ENCODE measurements around the gene TNIK. TPM values are rescaled to one million over a fixed set of nuclear protein-coding genes. Genes with fewer than 3 reads are reported as not detected.

TNIK gene
- total and polyA plus RNA-seq, 12 donors: 9.3 to 51.9 (median 35.1) TPM

DNA sequence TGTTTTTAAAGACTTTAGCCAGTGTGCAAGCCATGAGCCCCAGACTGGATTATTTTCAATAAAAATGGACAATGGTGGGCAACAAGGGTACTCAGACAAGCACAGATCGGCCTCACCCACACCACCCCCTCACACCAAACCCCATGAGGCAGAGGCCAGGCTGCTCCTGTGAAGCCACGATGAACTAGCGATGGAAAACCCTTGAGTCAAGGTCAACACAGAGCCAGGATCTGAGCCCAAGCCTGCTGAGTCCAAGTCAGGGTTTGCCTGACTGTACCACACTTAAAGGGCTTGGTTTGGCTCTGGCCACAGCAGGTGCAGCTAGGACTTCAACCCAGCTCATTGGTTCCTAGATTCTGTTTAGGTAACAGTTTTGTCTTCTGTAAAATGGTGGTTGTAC, 302.2 kb downstream of the TNIK start:
- Histone ChIP-seq H3K27me3 (no peaks in the 10 kb centered on the region), H3K4me3 (no peak overlapping the region), H3K4me1 (peaks cover 0 to 20% (median 0%) of the 10 kb centered on the region in 9 donors), H3K27ac (no peak overlapping the region), H3K36me3 (peaks cover 0 to 52% (median 7%) of the 10 kb centered on the region in 9 donors), H3K9me3 (peaks cover 0 to 9% (median 5%) of the 10 kb centered on the region in 11 donors)
- intact Hi-C loops (cut with DNase I): loop anchor here in 2 of 10 donors (5.0 to 10.0 kb wide), 2 partner anchors 407 to 409 kb away; no protein-coding TSS in a partner anchor
- TF ChIP-seq CTCF (IDR thresholded peaks at IDR 0.05): no peak
- no peak for DNase-seq
- peak in 5 of 8 donors; percentile 5 to 65 (median 53) for ATAC-seq
- WGBS, 2 donors: 63 to 64% methylated on average over 3 of the region's 3 CpGs

DNA sequence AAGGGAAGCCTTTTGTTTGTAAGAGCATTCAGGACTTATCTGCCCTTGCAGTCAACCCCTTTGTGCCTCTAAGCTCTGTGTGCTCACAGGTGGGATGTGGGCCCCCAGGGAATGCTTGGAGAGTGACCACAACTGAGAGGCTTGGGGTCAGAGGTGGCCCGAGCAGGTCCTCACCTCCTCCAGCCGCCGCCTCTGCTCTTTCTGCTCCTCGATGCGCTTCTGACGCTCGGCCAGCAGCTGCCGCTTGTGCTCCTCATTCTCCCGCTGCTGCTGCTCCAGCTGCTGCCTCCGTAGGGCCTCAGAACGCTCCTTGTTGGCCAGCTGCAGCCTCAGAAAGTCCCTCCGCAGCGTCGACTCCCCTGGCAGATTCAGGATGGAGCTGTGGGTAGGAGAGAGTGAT, 302.9 kb downstream of the TNIK start:
- peak in 1 of 2 donors; percentile 30 for DNase-seq
- no peaks in the 10 kb centered on the region for H3K27me3 ChIP-seq
- intact Hi-C loops (cut with DNase I): loop anchor here in 2 of 10 donors (5.0 to 10.0 kb wide), 2 partner anchors 408 to 410 kb away; no protein-coding TSS in a partner anchor
- TF ChIP-seq CTCF (IDR thresholded peaks at IDR 0.05): peak in 4 of 9 donors; percentile 13 to 34 (median 28)
- peaks cover 0 to 20% (median 0%) of the 10 kb centered on the region in 9 donors for H3K4me1 ChIP-seq
- H3K36me3 ChIP-seq: peaks cover 0 to 45% (median 3%) of the 10 kb centered on the region in 9 donors
- no peak overlapping the region for H3K4me3 ChIP-seq
- H3K9me3 ChIP-seq: peaks cover 0 to 2% (median 0%) of the 10 kb centered on the region in 11 donors
- no peak overlapping the region for H3K27ac ChIP-seq
- ATAC-seq: peak in 5 of 8 donors; percentile 31 to 67 (median 38)
- 72 to 76% methylated on average over 14 of the region's 14 CpGs for WGBS, 2 donors

GRCh38 chr3:171156401-171157010, 303.7 kb downstream of the TNIK start:
- intact Hi-C loops (cut with DNase I): loop anchor here in 2 of 10 donors (5.0 to 10.0 kb wide), 2 partner anchors 408 to 411 kb away; no protein-coding TSS in a partner anchor
- ATAC-seq (peak in 4 of 8 donors; percentile 40 to 65 (median 54)), DNase-seq (no peak)
- no peak overlapping the region for H3K27ac ChIP-seq
- peaks cover 0 to 42% (median 3%) of the 10 kb centered on the region in 9 donors for H3K36me3 ChIP-seq
- no peaks in the 10 kb centered on the region for H3K27me3 ChIP-seq
- H3K4me3 ChIP-seq: no peak overlapping the region
- no peaks in the 10 kb centered on the region for H3K9me3 ChIP-seq
- peaks cover 0 to 20% (median 0%) of the 10 kb centered on the region in 9 donors for H3K4me1 ChIP-seq
- TF ChIP-seq CTCF (IDR thresholded peaks at IDR 0.05): no peak
- 66 to 75% methylated on average over 6 of the region's 6 CpGs for WGBS, 2 donors

DNA sequence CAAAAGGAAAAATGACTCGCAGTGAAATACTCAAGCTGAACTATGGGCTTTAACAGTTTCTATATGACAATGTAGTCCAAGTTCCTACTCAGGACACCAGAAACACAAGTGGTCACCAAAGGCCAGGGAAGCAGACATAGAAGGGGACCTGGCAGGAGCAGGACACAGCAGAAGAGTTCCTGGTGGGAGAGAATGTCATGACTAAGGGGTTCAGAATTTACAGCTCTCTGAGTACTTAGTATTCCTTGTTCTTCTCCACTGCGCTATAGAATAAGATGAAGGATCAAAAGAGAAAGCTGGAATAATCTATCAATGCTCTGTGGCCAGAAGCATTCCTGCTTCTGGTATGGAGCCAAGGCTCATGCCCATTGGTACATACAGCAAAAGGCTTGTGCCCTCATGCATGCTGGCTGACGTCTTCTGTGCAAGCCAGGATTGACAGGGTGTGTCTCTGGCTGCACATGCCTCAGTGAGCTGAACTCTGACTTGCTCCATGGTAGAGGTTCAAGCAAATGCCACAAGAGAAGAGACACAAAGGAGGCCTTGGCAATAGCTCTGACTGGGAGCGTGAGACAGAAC, 305.0 kb downstream of the TNIK start:
- Histone ChIP-seq H3K4me1 (peaks cover 0 to 20% (median 0%) of the 10 kb centered on the region in 9 donors), H3K27ac (no peak overlapping the region), H3K9me3 (no peaks in the 10 kb centered on the region), H3K36me3 (peaks cover 0 to 39% (median 3%) of the 10 kb centered on the region in 9 donors), H3K4me3 (no peak overlapping the region), H3K27me3 (no peaks in the 10 kb centered on the region)
- 81 to 87% methylated on average over 4 of the region's 4 CpGs for WGBS, 2 donors
- intact Hi-C loops (cut with DNase I): loop anchor here in 2 of 10 donors (5.0 to 10.0 kb wide), 2 partner anchors 410 to 412 kb away; no protein-coding TSS in a partner anchor
- TF ChIP-seq CTCF (IDR thresholded peaks at IDR 0.05): no peak
- DNase-seq: no peak
- ATAC-seq: peak in 4 of 8 donors; percentile 48 to 76 (median 62)
